HepG2 (cell line): ENCODE measurements around the gene SPECC1L. TPM values are rescaled to one million over a fixed set of nuclear protein-coding genes. Genes with fewer than 3 reads are reported as not detected.

ENCODE experiments used
- BCLAF1 ChIP-seq: fragments of 450-650 bp; IDR thresholded peaks from 2 replicates; pipeline ENCODE4 v1.6.1; 2017; ENCODE audit warnings: mild to moderate bottlenecking
- BHLHE40 ChIP-seq: IDR thresholded peaks from 2 replicates; pipeline ENCODE4 v1.6.1; 2011; ENCODE audit warnings: low read length, improper control_type of control experiment
- ETV5 ChIP-seq: IDR thresholded peaks from 2 replicates; pipeline ENCODE4 v1.6.1; 2018; ENCODE audit warnings: missing biosample characterization, missing genetic modification reagents, inconsistent platforms, borderline replicate concordance
- LRRFIP1 ChIP-seq: sonication (generic); formaldehyde crosslinking; conservative IDR thresholded peaks from 2 replicates; pipeline ENCODE4 v1.4.0; 2020; ENCODE audit warnings: missing genetic modification reagents
- TCF7 ChIP-seq: sonication (generic); IDR thresholded peaks from 2 replicates; pipeline ENCODE4 v1.6.1; 2016; ENCODE audit warnings: antibody characterized with exemption, low read depth
- ZFP90 ChIP-seq: sonication (generic); formaldehyde crosslinking; IDR thresholded peaks from 2 replicates; pipeline ENCODE4 v1.8.0; 2022; ENCODE audit warnings: missing genetic modification reagents, mild to moderate bottlenecking, inconsistent platforms, borderline replicate concordance
- ZNF468 ChIP-seq: sonication (generic); formaldehyde crosslinking; IDR thresholded peaks from 2 replicates; pipeline ENCODE4 v1.8.0; 2022; ENCODE audit warnings: mild to moderate bottlenecking, moderate library complexity, missing genetic modification reagents
- ZNF496 ChIP-seq: sonication (generic); formaldehyde crosslinking; IDR thresholded peaks from 2 replicates; pipeline ENCODE4 v1.8.1; 2023; ENCODE audit warnings: mild to moderate bottlenecking, moderate library complexity, missing genetic modification reagents; ENCODE audit not compliant: insufficient replicate concordance
- polyA plus RNA-seq, 8 experiments: library from polyadenylated mRNA; depleted of rRNA in 3 of 8; stranded (reverse) in 7 of 8; unstranded in 1 of 8; fragments of >200 nt; fragmentation: Illumina TruSeq in 4 of 8; extraction: Trizol in 4 of 8; gene quantifications; 2 replicates each; pipeline versions ENCODE4 v1.2.1 to v1.2.3, GENCODE V29; 2011 to 2016; ENCODE audit warnings: low read depth in 4 of 8, missing spikeins in 1 of 8, mixed read lengths in 1 of 8; ENCODE audit not compliant: insufficient read depth in 1 of 8
- total RNA-seq, 5 experiments: library from RNA; depleted of rRNA; stranded (reverse); fragments of >200 nt; fragmentation: Illumina TruSeq; extraction: Trizol; gene quantifications; 2 replicates each; pipeline ENCODE4 v1.2.3, GENCODE V29; 2016; ENCODE audit warnings: low read depth in 1 of 5
- TF ChIP-seq, protein P1 (sequence below): sonication (generic); formaldehyde crosslinking; IDR thresholded peaks from 2 replicates; pipeline ENCODE4 v1.4.0; 2020; ENCODE audit warnings: missing genetic modification reagents

Gene SPECC1L
- total and polyA plus RNA-seq, 2 of the 13 experiments (the other 11 are each of a cell fraction or from before 2014, with no cell fraction given): 14.1 to 30.3 TPM

- TF ChIP-seq BCLAF1: no peak
- TF ChIP-seq, protein P1, sequence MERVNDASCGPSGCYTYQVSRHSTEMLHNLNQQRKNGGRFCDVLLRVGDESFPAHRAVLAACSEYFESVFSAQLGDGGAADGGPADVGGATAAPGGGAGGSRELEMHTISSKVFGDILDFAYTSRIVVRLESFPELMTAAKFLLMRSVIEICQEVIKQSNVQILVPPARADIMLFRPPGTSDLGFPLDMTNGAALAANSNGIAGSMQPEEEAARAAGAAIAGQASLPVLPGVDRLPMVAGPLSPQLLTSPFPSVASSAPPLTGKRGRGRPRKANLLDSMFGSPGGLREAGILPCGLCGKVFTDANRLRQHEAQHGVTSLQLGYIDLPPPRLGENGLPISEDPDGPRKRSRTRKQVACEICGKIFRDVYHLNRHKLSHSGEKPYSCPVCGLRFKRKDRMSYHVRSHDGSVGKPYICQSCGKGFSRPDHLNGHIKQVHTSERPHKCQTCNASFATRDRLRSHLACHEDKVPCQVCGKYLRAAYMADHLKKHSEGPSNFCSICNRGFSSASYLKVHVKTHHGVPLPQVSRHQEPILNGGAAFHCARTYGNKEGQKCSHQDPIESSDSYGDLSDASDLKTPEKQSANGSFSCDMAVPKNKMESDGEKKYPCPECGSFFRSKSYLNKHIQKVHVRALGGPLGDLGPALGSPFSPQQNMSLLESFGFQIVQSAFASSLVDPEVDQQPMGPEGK (CRISPR knock-in tag): no peak
- no peak for TF ChIP-seq ZNF468 (CRISPR knock-in tag)
- no peak for TF ChIP-seq ZNF496 (CRISPR knock-in tag)
- TF ChIP-seq TCF7: no peak
- peak; percentile 40; the same call in 1 of the 2 replicates for TF ChIP-seq ETV5 (CRISPR knock-in tag)
- no peak for TF ChIP-seq BHLHE40
- no peak for TF ChIP-seq LRRFIP1 (CRISPR knock-in tag)
- no peak for TF ChIP-seq ZFP90 (CRISPR knock-in tag)
These were observed 54.6 kb downstream of the SPECC1L start (continued) for GRCh38 chr22:24325105-24325757.
